RWPE1 (cell line): ENCODE measurements around the gene BICDL2.
A peak's percentile ranks its signal among the peaks of the same experiment; 100 is the strongest.

Source experiments
- CTCF ChIA-PET: fragments of 350-600 bp; sonication (Branson Sonifier 250); formaldehyde crosslinking; extraction: SDS; loops from one replicate; lab custom pipeline; 2021; lab: Yijun Ruan, JAX
- POLR2A ChIA-PET: fragments of 400-600 bp; formaldehyde crosslinking; extraction: SDS; loops from one replicate; lab custom pipeline; 2020; ENCODE audit warnings: antibody characterized with exemption; ENCODE audit not compliant: low non-redundant PET; lab: Yijun Ruan, JAX
- DNase-seq: peaks from one replicate; pipeline ENCODE4 v3.0.0; 2012; ENCODE audit warnings: low spot score
- H3K27ac ChIP-seq: fragments of 450-650 bp; 2 replicates; pipeline ENCODE4 v1.5.1; 2017
- CTCF ChIP-seq: fragments of 450-650 bp; conservative IDR thresholded peaks from 2 replicates; pipeline ENCODE4 v1.5.1; 2017; ENCODE audit warnings: low read depth, mild to moderate bottlenecking

Gene BICDL2

DNA sequence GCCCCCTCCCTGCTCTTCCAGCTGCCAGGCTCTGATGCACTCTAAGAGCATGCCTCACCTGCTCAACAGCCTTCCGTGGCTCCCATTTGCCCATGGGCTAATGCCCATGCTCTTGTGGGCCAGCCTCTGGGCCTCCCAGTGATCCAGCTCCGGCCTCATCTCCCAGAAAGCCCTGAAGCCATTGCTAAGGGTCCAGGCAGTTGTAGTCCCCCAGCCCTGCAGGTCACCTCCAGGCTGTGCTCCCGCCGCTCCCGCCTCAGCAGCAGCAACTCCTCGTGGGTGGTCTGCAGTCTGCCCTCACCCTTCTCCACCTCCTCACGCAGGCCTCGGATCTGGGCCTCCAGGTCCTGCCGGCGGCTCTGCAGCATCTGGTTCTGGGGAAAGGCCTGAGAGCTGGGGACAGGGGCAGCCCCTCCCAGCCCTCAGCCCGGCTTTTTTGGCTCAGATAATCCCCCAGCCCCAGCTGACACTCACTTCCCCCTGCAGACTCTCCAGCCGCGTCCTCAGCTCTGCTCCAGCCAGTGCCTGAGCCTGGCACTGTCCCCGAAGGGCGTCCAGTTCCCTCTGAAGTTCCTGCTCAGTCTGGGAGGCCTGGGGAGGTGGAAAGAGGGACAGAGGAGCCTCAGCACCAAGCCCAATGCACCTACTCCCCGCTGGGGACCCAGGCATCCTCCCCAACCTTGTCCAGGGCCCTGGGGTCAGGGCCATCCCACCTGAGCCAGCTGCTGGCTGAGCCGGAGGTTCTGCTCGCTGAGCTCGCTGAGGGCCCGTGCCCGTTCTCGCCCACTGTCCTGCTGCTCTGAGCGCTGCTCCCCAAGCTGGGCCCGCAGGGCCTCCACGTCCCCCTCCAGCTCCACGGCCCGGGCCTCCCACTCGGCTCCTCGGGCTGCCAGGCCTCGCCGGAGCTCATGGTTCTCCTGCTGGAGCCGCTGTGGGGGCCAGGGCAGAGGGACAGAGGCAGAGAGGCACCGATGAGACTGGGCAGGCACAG is 6.2 kb downstream of the BICDL2 start:
- no peak for DNase-seq
- no peak overlapping the region for H3K27ac ChIP-seq
- ChIA-PET POLR2A (interaction anchor here (0.8 kb wide), 1 partner anchor 10 kb away, joined by 4 read pairs; no protein-coding TSS in a partner anchor), CTCF (interaction anchor here (0.7 to 2.6 kb wide), 9 partner anchors 9 to 99 kb away, joined by 3 to 15 read pairs (median 5); partner anchors contain the start of genes TNFRSF12A and ZSCAN10)
- no peak for TF ChIP-seq CTCF

DNA sequence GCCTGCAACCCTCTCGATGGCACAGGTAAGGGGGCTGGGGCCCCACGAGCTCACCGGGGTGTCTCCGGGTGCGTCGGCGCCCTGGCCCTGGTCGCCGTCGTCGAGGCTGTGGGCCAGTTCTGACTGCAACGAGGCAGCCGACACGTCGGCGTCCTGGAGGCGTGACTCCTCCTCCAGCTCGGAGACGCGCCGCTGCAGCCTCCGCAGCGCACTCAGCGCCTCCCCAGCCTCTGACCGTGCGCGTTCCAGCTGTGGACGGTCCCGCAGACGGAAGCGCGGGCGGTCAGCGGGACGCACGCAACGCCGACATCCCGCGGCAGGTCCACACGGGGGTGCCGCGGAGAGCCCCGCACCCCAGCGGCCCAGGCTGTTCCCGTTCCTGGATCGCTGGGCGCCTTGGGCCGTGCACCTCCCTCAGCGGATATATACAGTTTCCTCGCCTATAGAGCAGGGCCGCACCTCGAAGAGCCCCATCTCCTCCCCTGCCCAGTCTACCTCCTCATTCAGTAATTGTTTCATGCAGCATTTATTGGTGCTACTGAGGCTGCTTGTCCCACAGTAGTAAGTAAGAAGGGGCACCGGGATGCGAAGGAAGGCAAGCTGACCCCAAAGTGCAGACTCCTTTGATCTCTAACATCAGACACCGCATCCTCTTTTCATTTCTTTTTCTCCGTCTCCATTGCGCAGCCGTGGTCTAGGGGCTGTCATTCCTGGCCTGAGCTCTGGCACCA is 7.1 kb downstream of the BICDL2 start:
- CTCF ChIA-PET: interaction anchor here (0.6 to 2.6 kb wide), 4 partner anchors 9 to 28 kb away, joined by 3 to 10 read pairs (median 4); no protein-coding TSS in a partner anchor
- H3K27ac ChIP-seq: no peak overlapping the region
- DNase-seq: no peak
- TF ChIP-seq CTCF: no peak
- POLR2A ChIA-PET: no interaction called here

- no peak for TF ChIP-seq CTCF
- ChIA-PET POLR2A (interaction anchor here (1.2 kb wide), 3 partner anchors 19 to 31 kb away, joined by 4 to 6 read pairs (median 4); no protein-coding TSS in a partner anchor), CTCF (interaction anchor here (0.5 to 1.8 kb wide), 8 partner anchors 10 to 458 kb away, joined by 3 to 19 read pairs (median 4); partner anchors contain the start of gene ZNF213)
- no peak for DNase-seq
- H3K27ac ChIP-seq: no peak overlapping the region; the same call in 1 of the 2 replicates
Observed at GRCh38 chr16:3028716-3029319, 7.9 kb downstream of the BICDL2 start.

- CTCF ChIA-PET: interaction anchor here (0.5 to 1.8 kb wide), 10 partner anchors 12 to 459 kb away, joined by 3 to 19 read pairs (median 4); partner anchors contain the start of gene ZNF213
- peak overlapping the region; percentile 99 for H3K27ac ChIP-seq
- peak; percentile 90 for TF ChIP-seq CTCF
- DNase-seq: peak; percentile 86
- POLR2A ChIA-PET: interaction anchor here (1.2 kb wide), 4 partner anchors 18 to 30 kb away, joined by 3 to 6 read pairs (median 4); no protein-coding TSS in a partner anchor
Observed at GRCh38 chr16:3027983-3028715, 8.6 kb downstream of the BICDL2 start.

DNA sequence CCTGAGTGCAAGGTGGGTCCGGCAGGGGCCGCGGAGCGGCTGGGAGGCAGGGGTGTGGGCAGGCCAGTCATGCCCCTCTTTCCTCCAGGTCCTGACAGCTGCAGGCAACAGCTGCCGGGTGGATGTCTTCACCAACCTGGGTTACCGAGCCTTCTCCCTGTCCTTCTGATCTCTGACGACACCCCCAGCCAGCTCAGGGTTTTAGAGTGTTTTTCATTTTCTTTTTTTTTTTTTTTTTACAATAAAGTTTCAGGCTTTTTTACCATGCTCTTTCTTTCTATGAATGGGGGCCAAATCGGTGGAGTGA is 9.3 kb downstream of the BICDL2 start:
- ChIA-PET CTCF (interaction anchor here (0.6 to 1.8 kb wide), 8 partner anchors 12 to 195 kb away, joined by 3 to 19 read pairs (median 3); no protein-coding TSS in a partner anchor), POLR2A (interaction anchor here (1.2 kb wide), 4 partner anchors 17 to 29 kb away, joined by 3 to 6 read pairs (median 4); no protein-coding TSS in a partner anchor)
- no peak for TF ChIP-seq CTCF
- peak overlapping the region; percentile 99 for H3K27ac ChIP-seq
- no peak for DNase-seq
